ENCODE results near the gene FBXO31. TPM values are rescaled to one million over a fixed set of nuclear protein-coding genes. Genes with fewer than 3 reads are reported as not detected.

FBXO31 gene
- total and polyA plus RNA-seq, 9 of the 15 experiments (the other 6 are each of a cell fraction or from before 2014, with no cell fraction given): 0.18 to 33.3 (median 10.9) TPM

GRCh38 chr16:87356491-87356853, 27.1 kb downstream of the FBXO31 start:
- BruUV-seq (replicated peaks): no TSS peak
- ChIA-PET CTCF (ENCODE audit: low intra/inter-chr PET ratio) (no interaction called here), POLR2A (no interaction called here)
- no peak overlapping the region for H2AFZ ChIP-seq (ENCODE audit: low read depth, low read length)
- peaks cover 5% of the 10 kb centered on the region for H4K20me1 ChIP-seq (replicated peaks; ENCODE audit: control insufficient read depth, insufficient read depth, low read length)
- H3K27me3 ChIP-seq (ENCODE audit: control insufficient read depth in 2 of 2, insufficient read depth in 2 of 2, low read length in 2 of 2): no peaks in the 10 kb centered on the region
- WGBS (ENCODE audit: insufficient coverage, low coverage, missing lambda C conversion rate): 87% methylated on average over 7 of the region's 8 CpGs
- peaks cover 48% of the 10 kb centered on the region; the same call in 2 of the 3 replicates for H3K36me3 ChIP-seq (ENCODE audit: control insufficient read depth, insufficient read depth, low read length)
- ATAC-seq (no peak), DNase-seq (ENCODE audit: extremely low read depth in 1 of 4, low spot score in 3 of 4) (no peak), FAIRE-seq (no peak)
- in situ Hi-C loops (cut with MboI) (no loop called here), intact Hi-C loops (cut with micrococcal nuclease) (no loop called here)
- H3K4me1 ChIP-seq (replicated peaks in 1 of 2; ENCODE audit: control insufficient read depth in 2 of 2, insufficient read depth in 2 of 2, low read length in 2 of 2): peaks cover 0 to 6% of the 10 kb centered on the region in 2 experiments; a peak in 1 of 5 replicates
- no peak overlapping the region for H3K27ac ChIP-seq (ENCODE audit: extremely low read depth, low read depth, low read length)
- H3K79me2 ChIP-seq (ENCODE audit: control insufficient read depth, insufficient read depth, low read length): peaks cover 4% of the 10 kb centered on the region
- no peak overlapping the region for H3K9ac ChIP-seq (ENCODE audit: insufficient read depth in 1 of 2, low read depth in 2 of 2, low read length in 2 of 2)
- H3K9me1 ChIP-seq (ENCODE audit: control insufficient read depth, insufficient read depth, low read length): no peaks in the 10 kb centered on the region
- no peak overlapping the region for H3K4me3 ChIP-seq
- H3K9me3 ChIP-seq (replicated peaks; ENCODE audit: control insufficient read depth, insufficient read depth, low read depth, low read length): no peaks in the 10 kb centered on the region
- no peak overlapping the region for H3K4me2 ChIP-seq (ENCODE audit: insufficient read depth, low read length)
- TF ChIP-seq ZC3H4 (CRISPR knock-in tag; IDR thresholded peaks at IDR 0.05; ENCODE audit: borderline replicate concordance) (no peak), BRD4 (IDR thresholded peaks at IDR 0.05) (no peak), TBL1XR1 (IDR thresholded peaks at IDR 0.05; ENCODE audit: low read length in 2 of 2) (no peak), CXXC5 (CRISPR knock-in tag; IDR thresholded peaks at IDR 0.05) (no peak), CHAMP1 (IDR thresholded peaks at IDR 0.05) (no peak), CC2D1A (IDR thresholded peaks at IDR 0.05) (no peak), HIVEP1 (CRISPR knock-in tag; IDR thresholded peaks at IDR 0.05) (no peak), ZNF592 (IDR thresholded peaks at IDR 0.05) (no peak), ZNF77 (CRISPR knock-in tag; IDR thresholded peaks at IDR 0.05) (no peak), CUX1 (CRISPR knock-in tag; IDR thresholded peaks at IDR 0.05) (no peak), ZNF253 (CRISPR knock-in tag; conservative IDR thresholded peaks at IDR 0.05) (no peak), SMAD4 (CRISPR knock-in tag; conservative IDR thresholded peaks at IDR 0.05) (no peak), MBD2 (IDR thresholded peaks at IDR 0.05; ENCODE audit: borderline replicate concordance, low read depth) (no peak)

Data from K562 (cell line).